Measurements from ENCODE around the gene USP31.

The USP31 gene

GRCh38 chr16:23149267-23149992 lies at the start of gene USP31:
Gene USP31 (minus strand): TSS chr16:23149452. CDS start chr16:23149270, 182 bp downstream.
- DNase-seq: peak; percentile 84 to 86

GRCh38 chr16:23196539-23196938 lies 47.3 kb upstream of the USP31 start:
- DNase-seq: no peak

GRCh38 chr16:23195366-23195978 lies 46.2 kb upstream of the USP31 start:
- no peak for DNase-seq

GRCh38 chr16:23194497-23195221 lies 45.4 kb upstream of the USP31 start:
- DNase-seq: no peak

GRCh38 chr16:23188911-23189310 lies 39.7 kb upstream of the USP31 start:
- DNase-seq: no peak

GRCh38 chr16:23187341-23187740 lies 38.1 kb upstream of the USP31 start:
- DNase-seq: no peak

GRCh38 chr16:23186171-23186570 lies 36.9 kb upstream of the USP31 start:
- DNase-seq: no peak

GRCh38 chr16:23185656-23186055 lies 36.4 kb upstream of the USP31 start:
- DNase-seq: no peak

GRCh38 chr16:23183543-23183862 lies 34.3 kb upstream of the USP31 start:
- DNase-seq: no peak

GRCh38 chr16:23182679-23183542 lies 33.7 kb upstream of the USP31 start, which contains the start of gene SCNN1G:
Gene SCNN1G (plus strand): TSS chr16:23182745. CDS start chr16:23186272, 3,527 bp downstream.
- no peak for DNase-seq

- DNase-seq: peak; percentile 50 to 54
Measured at GRCh38 chr16:23182206-23182678, 33.0 kb upstream of the USP31 start.

- DNase-seq: no peak
Measured at GRCh38 chr16:23181506-23181905, 32.3 kb upstream of the USP31 start.

- no peak for DNase-seq
Measured at GRCh38 chr16:23175651-23176050, 26.4 kb upstream of the USP31 start.

GRCh38 chr16:23174622-23175021 lies 25.4 kb upstream of the USP31 start:
- DNase-seq: no peak

GRCh38 chr16:23172994-23173393 lies 23.7 kb upstream of the USP31 start:
- no peak for DNase-seq

- no peak for DNase-seq
Measured at GRCh38 chr16:23172583-23172982, 23.3 kb upstream of the USP31 start.

- DNase-seq: no peak
Measured at GRCh38 chr16:23164736-23165135, 15.5 kb upstream of the USP31 start.

- no peak for DNase-seq
Measured at GRCh38 chr16:23163921-23164320, 14.7 kb upstream of the USP31 start.

- DNase-seq: no peak
Measured at GRCh38 chr16:23160574-23160973, 11.3 kb upstream of the USP31 start.

GRCh38 chr16:23160082-23160481 lies 10.8 kb upstream of the USP31 start:
- DNase-seq: no peak

GRCh38 chr16:23158114-23158513 lies 8.9 kb upstream of the USP31 start:
- DNase-seq: no peak

GRCh38 chr16:23156946-23157460 lies 7.8 kb upstream of the USP31 start:
- DNase-seq: no peak

- DNase-seq: no peak
Measured at GRCh38 chr16:23156110-23156509, 6.9 kb upstream of the USP31 start.
